IPS-15b (cell line): ENCODE data around the gene KLF1.
"Not testable (repeated sequence)": the region's sequence is repeated elsewhere in the genome, so short reads cannot be mapped to it uniquely, and the experiment has no call there.

Source experiments
- H3K27me3 ChIP-seq: one replicate; pipeline ENCODE4 v1.6.1; 2013; ENCODE audit warnings: low read length; ENCODE audit not compliant: control insufficient read depth, insufficient read depth
- H3K36me3 ChIP-seq: one replicate; pipeline ENCODE4 v1.6.1; 2013; ENCODE audit warnings: low read length; ENCODE audit not compliant: control insufficient read depth, insufficient read depth
- H3K4me1 ChIP-seq: one replicate; pipeline ENCODE4 v1.6.1; 2013; ENCODE audit warnings: mild to moderate bottlenecking, low read length; ENCODE audit not compliant: control insufficient read depth, insufficient read depth
- H3K4me3 ChIP-seq: one replicate; pipeline ENCODE4 v1.5.1; 2013; ENCODE audit warnings: low read depth, low read length
- H3K9ac ChIP-seq: one replicate; pipeline ENCODE4 v1.6.1; 2013; ENCODE audit warnings: low read depth, mild to moderate bottlenecking, low read length
- H3K9me3 ChIP-seq: one replicate; pipeline ENCODE4 v1.6.1; 2013; ENCODE audit warnings: mild to moderate bottlenecking, low read length; ENCODE audit not compliant: control insufficient read depth, insufficient read depth

Gene KLF1

GRCh38 chr19:12864143-12864542 is 22.9 kb downstream of the KLF1 start:
- Histone ChIP-seq H3K4me1 (peaks cover 11% of the 10 kb centered on the region), H3K36me3 (peaks cover 6% of the 10 kb centered on the region)

DNA sequence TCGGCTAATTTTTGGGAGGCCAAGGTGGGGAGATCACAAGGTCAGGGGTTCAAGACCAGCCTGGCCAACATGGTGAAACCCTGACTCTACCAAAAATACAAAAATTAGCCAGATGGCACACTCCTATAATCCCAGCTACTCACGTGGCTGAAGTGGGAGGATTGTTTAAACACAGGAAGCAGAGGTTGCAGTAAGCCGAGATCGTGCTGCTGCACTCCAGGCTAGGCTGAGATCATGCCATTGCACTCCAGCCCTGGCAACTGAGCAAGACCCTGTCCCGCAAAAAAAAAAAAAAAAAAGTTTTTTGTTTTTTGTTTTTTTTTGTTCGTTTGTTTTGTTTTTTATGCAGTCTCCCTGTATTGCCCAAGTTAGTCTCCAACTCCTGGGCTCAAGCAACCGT is 27.5 kb downstream of the KLF1 start:
- H3K9me3 ChIP-seq = no peaks in the 10 kb centered on the region
- H3K27me3 ChIP-seq = no peaks in the 10 kb centered on the region
- H3K4me3 ChIP-seq = no peak overlapping the region
- no peak overlapping the region for H3K9ac ChIP-seq
- peaks cover 6% of the 10 kb centered on the region for H3K36me3 ChIP-seq
- no peaks in the 10 kb centered on the region for H3K4me1 ChIP-seq

More at GRCh38 chr19:12864143-12864542, 22.9 kb downstream of the KLF1 start:
- no peaks in the 10 kb centered on the region for H3K9me3 ChIP-seq
- no peaks in the 10 kb centered on the region for H3K27me3 ChIP-seq
- no peak overlapping the region for H3K9ac ChIP-seq
- no peak overlapping the region for H3K4me3 ChIP-seq

- Histone ChIP-seq H3K9me3 (no peaks in the 10 kb centered on the region), H3K4me3 (no peak overlapping the region), H3K36me3 (peaks cover 6% of the 10 kb centered on the region), H3K4me1 (no peaks in the 10 kb centered on the region), H3K9ac (no peak overlapping the region), H3K27me3 (no peaks in the 10 kb centered on the region)
Measured at GRCh38 chr19:12858041-12858928, 28.7 kb downstream of the KLF1 start.

DNA sequence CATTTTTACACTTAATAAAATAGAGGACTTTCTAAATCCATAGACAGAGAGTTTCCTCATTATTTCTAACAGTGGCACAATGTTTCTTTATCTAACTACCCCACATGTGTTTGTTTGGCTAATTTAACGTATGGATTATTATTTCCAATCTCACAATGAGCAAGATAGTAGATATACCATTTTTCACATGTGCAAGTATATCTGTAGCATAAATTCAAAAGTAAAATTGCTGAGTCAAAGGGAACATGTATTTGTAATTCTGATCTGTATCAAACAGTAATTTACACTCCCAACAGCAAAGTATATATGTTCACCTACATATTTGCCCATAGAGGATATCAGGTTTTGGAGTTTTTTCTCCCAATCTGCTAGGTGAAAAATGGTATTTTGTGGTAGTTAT is 30.3 kb downstream of the KLF1 start:
- Histone ChIP-seq H3K9ac (no peak overlapping the region), H3K27me3 (no peaks in the 10 kb centered on the region), H3K4me3 (no peak overlapping the region), H3K36me3 (peaks cover 8% of the 10 kb centered on the region), H3K9me3 (no peaks in the 10 kb centered on the region), H3K4me1 (no peaks in the 10 kb centered on the region)

DNA sequence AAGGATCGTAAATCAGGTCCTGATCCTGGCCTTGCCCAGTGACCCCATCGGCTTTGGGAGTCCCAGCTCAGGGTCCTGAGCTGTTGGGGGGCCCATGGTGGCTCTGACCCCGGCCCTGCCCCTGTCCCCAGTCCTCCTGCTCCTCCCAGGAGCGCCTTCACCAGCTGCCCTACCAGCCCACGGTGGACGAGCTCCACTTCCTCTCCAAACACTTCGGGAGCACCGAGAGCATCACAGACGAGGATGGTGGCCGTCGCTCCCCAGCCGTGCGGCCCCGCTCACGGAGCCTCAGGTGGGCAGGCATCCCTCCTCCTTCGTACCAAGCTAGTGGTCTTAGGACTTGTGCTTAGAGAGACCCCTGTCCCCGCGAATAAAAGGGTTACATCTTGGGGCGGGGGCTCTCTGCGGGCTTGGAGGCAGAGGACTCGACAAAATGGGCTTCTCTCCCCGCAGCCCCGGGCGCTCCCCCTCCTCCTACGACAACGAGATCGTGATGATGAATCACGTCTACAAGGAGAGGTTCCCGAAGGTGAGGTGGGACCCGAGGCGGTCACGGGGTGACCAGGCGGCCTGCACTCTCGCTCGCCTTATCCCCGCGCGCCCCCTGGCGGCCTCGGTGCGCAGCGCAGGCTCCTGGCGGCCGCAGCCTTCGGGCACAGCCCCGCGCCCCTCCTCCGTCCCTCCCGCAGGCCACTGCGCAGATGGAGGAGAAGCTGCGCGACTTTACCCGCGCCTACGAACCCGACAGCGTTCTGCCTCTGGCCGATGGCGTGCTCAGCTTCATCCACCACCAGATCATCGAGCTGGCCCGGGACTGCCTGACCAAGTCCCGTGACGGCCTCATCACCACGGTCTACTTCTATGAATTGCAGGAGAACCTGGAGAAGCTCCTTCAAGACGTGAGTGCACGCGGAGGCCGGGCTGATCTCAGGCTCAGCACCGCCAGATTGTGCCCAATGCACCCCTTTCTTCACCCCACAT is 39.6 kb downstream of the KLF1 start:
- H3K27me3 ChIP-seq = peaks cover 3% of the 10 kb centered on the region
- peak overlapping the region; percentile 39 for H3K4me3 ChIP-seq
- peaks cover 2% of the 10 kb centered on the region for H3K36me3 ChIP-seq
- no peak overlapping the region for H3K9ac ChIP-seq
- peaks cover 2% of the 10 kb centered on the region for H3K4me1 ChIP-seq
- no peaks in the 10 kb centered on the region for H3K9me3 ChIP-seq

DNA sequence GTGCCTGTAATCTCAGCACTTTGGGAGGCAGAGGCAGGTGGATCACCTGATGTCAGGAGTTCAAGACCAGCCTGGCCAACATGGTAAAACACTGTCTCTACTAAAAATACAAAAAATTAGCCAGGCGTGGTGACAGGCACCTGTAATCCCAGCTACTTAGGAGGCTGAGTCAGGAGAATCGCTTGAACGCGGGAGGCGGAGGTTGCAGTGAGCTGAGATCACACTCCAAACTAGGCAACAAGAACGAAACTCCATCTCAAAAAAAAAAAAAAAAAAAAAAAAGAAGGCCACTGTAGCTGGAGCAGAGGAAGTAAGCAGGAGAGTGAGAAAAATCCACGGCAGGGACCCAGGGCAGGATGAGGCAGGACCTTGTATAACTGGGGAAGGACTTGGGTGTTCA is 40.4 kb downstream of the KLF1 start:
- not testable (repeated sequence) for H3K4me1 ChIP-seq, H3K9me3 ChIP-seq, H3K9ac ChIP-seq, H3K4me3 ChIP-seq, H3K27me3 ChIP-seq, H3K36me3 ChIP-seq

DNA sequence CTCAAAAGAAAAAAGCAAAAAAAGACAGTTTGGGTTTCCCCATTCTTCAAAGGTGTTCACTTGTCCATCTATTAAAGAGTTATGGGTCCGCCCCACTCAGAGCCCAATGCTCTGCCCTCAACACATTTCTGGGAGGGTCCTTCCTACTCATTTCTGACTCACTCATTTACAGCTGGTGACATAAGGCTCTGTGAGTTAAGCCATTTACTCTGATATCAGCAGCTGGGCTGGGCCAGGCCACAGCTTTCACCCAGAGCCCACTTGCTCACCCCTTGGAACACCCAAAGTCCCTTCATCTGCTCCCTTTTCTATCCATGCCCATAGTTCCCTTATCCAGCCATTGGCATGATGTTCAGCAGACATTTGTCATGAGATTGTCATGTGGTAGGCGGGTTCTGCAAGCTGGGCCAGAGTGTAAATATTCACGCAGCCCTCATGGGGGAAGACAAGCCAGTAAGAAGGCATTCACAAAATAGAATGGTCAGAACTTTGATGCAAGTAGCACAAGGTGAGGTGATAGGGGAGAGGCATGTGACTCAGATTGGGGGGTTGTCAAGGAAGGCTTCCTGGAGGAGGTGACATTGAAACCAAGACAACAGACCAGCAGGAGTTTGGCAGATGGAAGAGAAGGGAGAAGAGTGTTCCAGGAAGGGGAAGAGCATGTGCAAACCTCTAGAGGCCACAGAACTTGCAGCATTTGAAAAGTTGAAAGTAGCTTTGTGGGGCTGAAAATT is 42.8 kb downstream of the KLF1 start:
- peaks cover 5% of the 10 kb centered on the region for H3K27me3 ChIP-seq
- H3K4me1 ChIP-seq = peaks cover 5% of the 10 kb centered on the region
- no peak overlapping the region for H3K4me3 ChIP-seq
- no peak overlapping the region for H3K9ac ChIP-seq
- no peaks in the 10 kb centered on the region for H3K9me3 ChIP-seq
- no peaks in the 10 kb centered on the region for H3K36me3 ChIP-seq

- Histone ChIP-seq H3K4me3 (no peak overlapping the region), H3K9me3 (no peaks in the 10 kb centered on the region), H3K27me3 (peaks cover 7% of the 10 kb centered on the region), H3K36me3 (no peaks in the 10 kb centered on the region), H3K9ac (no peak overlapping the region), H3K4me1 (peaks cover 5% of the 10 kb centered on the region)
Measured at GRCh38 chr19:12843328-12843727, 43.7 kb downstream of the KLF1 start.

DNA sequence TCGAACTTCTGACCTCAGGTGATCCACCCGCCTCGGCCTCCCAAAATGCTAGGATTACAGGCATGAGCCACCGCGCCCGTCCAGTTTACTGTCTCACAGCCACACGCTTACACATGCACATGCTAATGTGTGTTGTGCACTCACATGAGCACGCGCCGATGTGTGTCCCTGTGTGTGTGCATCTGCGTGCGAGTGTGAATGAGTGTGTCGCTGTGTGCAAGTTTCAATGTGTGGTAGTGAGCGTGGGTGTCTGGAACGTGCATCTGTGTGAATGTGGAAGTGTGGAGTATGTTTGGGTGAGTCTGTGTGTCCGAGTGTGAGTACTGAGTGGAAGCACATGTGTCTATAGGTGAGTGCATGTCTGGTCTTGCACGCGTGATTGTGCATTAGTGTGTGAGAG is 44.5 kb downstream of the KLF1 start:
- Histone ChIP-seq H3K4me1 (peaks cover 3% of the 10 kb centered on the region), H3K36me3 (no peaks in the 10 kb centered on the region), H3K27me3 (peaks cover 4% of the 10 kb centered on the region), H3K9ac (no peak overlapping the region), H3K9me3 (no peaks in the 10 kb centered on the region), H3K4me3 (no peak overlapping the region)

DNA sequence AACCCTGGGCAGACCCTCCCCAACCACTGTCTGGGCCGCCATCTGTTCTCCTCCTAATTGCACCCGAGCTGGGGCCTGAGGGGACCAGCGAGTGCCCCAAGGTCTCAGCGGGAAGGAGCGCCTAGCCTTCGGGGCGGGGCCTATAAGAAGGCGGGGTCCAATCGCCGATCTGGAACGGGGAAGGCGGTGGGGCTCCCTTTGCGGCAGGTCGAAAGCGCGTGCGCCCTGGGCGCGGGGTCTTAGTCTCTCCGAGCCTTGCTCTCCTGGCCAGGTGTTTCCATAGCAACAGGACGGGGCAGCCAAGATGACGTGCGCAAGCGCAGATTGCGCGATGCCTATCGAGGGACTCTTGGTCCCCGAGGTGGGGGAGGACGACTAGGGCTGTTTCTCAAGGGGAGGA is 45.9 kb downstream of the KLF1 start:
- H3K9me3 ChIP-seq = no peaks in the 10 kb centered on the region
- no peaks in the 10 kb centered on the region for H3K36me3 ChIP-seq
- H3K4me3 ChIP-seq = peak overlapping the region; percentile 53
- H3K4me1 ChIP-seq = peaks cover 3% of the 10 kb centered on the region
- H3K9ac ChIP-seq = no peak overlapping the region
- H3K27me3 ChIP-seq = peaks cover 4% of the 10 kb centered on the region
